ENCODE results near the gene EXOSC1.

GRCh38 chr10:97401455-97401919, 44.3 kb downstream of the EXOSC1 start:
- TF ChIP-seq POLR2A (IDR thresholded peaks at IDR 0.05) (peak in 1 of 2 donors; percentile 6), CTCF (IDR thresholded peaks at IDR 0.05) (no peak)

Measured in heart left ventricle (tissue), 13 donors.